GM10266 (cell line): ENCODE data around the gene FMNL2.
"Not testable (repeated sequence)": the region's sequence is repeated elsewhere in the genome, so short reads cannot be mapped to it uniquely, and the experiment has no call there.

Source experiments
- DNase-seq: peaks from one replicate; pipeline ENCODE4 v3.0.0; 2012; ENCODE audit errors: extremely low spot score
- TF ChIP-seq, protein P1 (sequence below): IDR thresholded peaks from 2 replicates; pipeline ENCODE4 v1.5.1; 2012; ENCODE audit warnings: mild to moderate bottlenecking, low read depth; ENCODE audit not compliant: control insufficient read depth, insufficient read depth; ENCODE audit errors: missing control alignments

Gene FMNL2

DNA sequence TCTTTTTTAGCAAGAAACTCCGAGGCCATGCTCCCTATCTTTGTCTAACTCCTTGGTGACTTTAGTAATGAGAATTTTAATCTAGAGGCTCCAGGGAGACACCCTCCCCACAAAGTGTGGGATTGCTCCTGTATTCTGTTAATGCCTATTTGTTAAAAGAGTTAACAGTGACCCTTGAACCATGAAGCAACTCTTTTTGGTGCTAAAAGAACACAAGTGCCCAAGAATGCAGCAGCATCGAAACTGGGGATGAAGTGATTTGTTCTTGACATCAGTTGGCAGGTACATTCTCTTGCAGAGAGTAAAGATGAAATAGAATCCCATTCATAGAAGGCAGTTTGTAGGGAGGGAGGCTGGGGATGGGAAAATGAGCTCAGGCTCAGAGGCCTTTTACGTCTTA, 50.0 kb downstream of the FMNL2 start:
- no peak for DNase-seq
- TF ChIP-seq, protein P1, sequence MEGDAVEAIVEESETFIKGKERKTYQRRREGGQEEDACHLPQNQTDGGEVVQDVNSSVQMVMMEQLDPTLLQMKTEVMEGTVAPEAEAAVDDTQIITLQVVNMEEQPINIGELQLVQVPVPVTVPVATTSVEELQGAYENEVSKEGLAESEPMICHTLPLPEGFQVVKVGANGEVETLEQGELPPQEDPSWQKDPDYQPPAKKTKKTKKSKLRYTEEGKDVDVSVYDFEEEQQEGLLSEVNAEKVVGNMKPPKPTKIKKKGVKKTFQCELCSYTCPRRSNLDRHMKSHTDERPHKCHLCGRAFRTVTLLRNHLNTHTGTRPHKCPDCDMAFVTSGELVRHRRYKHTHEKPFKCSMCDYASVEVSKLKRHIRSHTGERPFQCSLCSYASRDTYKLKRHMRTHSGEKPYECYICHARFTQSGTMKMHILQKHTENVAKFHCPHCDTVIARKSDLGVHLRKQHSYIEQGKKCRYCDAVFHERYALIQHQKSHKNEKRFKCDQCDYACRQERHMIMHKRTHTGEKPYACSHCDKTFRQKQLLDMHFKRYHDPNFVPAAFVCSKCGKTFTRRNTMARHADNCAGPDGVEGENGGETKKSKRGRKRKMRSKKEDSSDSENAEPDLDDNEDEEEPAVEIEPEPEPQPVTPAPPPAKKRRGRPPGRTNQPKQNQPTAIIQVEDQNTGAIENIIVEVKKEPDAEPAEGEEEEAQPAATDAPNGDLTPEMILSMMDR, result no peak

DNA sequence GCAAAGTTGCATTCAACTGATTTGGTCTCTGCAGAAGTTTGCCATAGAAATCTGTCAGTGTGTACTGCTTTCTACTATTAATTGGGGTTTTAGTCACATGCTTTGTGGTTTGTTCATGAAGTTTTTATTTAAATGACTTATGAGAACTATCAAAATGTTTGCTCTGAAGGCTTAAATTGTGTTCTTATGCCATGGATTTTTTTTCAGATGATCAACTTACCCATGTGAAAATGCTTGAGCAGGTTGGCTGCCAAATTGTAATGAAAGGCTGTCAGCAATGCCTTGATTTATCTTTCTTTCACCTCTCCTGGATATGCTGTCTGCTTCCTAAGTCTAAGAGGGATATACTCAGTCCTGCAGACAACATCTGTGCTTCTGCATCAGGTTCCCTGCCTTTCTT, 50.7 kb downstream of the FMNL2 start:
- no peak for DNase-seq
- TF ChIP-seq, protein P1, result no peak

DNA sequence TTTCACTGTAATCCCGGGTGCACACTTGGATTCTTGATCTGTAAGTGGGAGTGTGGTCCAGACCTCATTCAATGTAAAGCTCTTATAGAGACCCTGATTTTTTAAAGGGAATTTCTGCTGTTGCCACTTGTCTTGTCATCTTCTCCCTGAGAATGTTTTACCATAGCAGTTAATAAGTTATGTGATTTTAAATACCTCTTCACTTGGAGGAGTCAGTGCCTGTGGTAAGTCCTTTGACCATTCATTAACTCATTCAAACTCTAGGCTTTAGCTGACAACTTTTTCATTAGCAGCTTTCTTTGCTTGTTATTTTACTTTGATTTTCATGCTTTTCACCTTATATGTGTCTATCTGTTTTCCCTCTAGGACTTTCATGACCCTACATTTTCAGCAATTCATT, 51.3 kb downstream of the FMNL2 start:
- no peak for DNase-seq
- TF ChIP-seq, protein P1, result no peak

DNA sequence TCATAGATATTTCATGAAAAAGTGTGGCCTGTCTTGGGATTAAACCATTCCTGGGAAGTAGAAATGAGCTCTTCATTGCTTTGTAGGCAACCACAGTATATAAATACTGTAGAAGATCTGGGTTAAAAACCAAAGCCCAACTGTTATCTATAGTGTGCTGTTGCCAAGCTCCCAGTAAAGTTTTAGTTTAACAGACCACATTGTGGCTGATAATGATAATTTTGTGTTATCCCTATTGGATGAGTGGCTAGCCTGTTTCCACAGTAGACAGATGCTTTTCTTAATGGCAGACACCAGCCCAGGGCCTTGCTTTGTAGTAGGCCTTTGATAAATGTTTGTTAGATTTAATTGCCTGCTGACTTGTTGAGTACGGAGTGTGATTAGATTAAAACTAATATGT, 52.1 kb downstream of the FMNL2 start:
- no peak for DNase-seq
- TF ChIP-seq, protein P1, result no peak

DNA sequence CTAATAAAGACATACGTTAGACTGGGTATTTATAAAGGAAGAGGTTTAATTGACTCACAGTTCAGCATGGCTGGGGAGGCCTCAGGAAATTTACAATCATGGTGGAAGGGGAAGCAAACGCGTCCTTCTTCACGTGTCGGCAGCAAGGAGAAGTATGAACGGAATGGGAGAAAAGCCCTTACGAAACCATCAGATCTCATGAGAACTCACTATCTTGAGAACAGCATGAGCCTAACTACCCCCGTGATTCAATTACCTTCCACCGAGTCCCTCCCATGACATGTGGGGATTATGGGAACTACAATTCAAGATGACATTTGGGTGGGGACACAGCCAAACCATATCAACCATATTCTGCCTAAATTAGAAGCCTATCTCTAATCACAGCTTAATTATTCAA, 53.3 kb downstream of the FMNL2 start:
- not testable (repeated sequence) for DNase-seq

DNA sequence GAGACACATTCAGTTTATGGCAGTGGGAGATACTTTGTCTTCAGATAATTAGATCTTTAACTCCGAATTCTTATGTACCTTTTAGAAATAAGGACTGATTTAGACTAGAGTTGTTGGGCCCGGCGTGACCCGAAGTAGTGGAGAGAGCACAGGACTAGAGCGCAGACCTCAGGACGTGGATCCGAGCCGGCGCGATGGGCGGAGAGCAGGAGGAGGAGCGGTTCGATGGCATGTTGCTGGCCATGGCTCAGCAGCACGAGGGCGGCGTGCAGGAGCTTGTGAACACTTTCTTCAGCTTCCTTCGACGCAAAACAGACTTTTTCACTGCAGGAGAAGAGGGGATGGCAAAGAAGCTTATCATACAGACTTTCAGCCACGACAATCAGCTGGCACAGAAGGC, 54.5 kb downstream of the FMNL2 start:
- TF ChIP-seq, protein P1, result no peak
- DNase-seq, result no peak

DNA sequence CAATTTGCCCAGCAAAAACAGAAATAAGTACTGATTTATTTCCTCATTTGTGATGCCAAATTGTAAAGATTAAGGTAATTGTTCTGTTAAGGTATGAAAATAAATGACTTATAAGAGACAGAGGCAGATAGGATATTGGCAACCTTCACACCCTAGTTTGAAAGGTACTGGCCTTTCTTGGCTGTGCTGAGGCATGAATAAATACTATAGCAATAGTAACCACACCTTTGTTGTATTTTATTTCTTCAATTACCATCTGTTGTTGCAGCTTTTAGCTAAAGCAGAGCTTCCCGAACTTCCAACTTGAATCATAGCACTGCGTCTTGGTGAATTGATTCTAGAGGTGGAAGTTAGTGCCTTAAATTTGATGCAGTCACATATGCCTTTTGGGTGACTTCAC, 55.9 kb downstream of the FMNL2 start:
- no peak for DNase-seq
- TF ChIP-seq, protein P1, result no peak

DNA sequence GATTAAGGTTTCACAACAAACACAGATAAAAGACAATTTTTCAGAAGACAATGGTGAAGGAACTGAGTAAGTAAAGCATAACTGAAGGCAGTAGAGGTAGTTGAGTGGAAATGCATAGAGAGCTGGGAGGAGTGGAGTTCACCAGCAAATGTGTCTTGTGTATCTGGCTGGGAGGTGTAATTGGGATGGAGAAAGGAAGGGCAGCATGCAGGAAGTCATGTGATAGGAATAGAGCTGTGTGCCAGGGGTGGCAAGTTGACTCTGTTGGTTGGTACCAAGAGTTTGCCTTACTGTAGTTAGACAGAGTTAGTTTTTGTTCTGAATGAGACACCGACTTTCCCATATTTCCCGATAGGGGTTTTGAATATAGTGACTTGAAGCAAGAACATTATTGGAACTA, 56.3 kb downstream of the FMNL2 start:
- TF ChIP-seq, protein P1, result no peak
- no peak for DNase-seq
